Daoy (cell line): ENCODE measurements around the gene CFAP299. TPM values are rescaled to one million over a fixed set of nuclear protein-coding genes. Genes with fewer than 3 reads are reported as not detected.
A peak's percentile ranks its signal among the peaks of the same experiment; 100 is the strongest.
"Not testable (repeated sequence)": the region's sequence is repeated elsewhere in the genome, so short reads cannot be mapped to it uniquely, and the experiment has no call there.

ENCODE experiments used
- DNase-seq: peaks from one replicate; pipeline ENCODE4 v3.0.0-alpha.2; 2015; ENCODE audit warnings: low read depth
- total RNA-seq: library from RNA; depleted of rRNA; stranded (reverse); fragments of >200 nt; shearing (Covaris generic); gene quantifications from 2 replicates; pipeline ENCODE4 v1.2.3, GENCODE V29; 2014

CFAP299 gene
- total RNA-seq, 1 experiment from 2014 or later: 2.5 TPM

DNA sequence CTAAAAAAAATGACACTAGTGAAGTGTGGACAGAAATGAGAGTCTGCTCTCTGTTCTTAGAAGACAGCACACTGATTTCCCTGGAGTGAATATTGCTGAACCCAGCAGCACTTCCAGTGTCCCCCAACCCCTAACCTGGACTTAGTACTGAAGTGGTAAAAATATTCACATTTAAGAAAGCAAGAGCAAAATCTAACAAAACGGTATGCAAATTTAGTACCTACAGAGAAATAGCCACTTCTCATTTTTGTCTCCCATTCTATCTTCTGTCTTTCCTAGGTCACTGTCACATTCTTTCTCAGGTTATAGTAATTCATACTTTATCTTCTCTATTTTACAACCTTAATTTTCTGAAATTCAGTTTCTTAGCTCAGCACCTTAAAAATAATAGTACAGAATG is 274.7 kb downstream of the CFAP299 start:
- DNase-seq: no peak

- DNase-seq: peak; percentile 39
Observed at GRCh38 chr4:80610845-80611677, 275.5 kb downstream of the CFAP299 start.

GRCh38 chr4:80611678-80611979 is 276.1 kb downstream of the CFAP299 start:
- DNase-seq: no peak

GRCh38 chr4:80613470-80613869 is 277.9 kb downstream of the CFAP299 start:
- DNase-seq: no peak

- DNase-seq: no peak
Observed at GRCh38 chr4:80614319-80614718, 278.8 kb downstream of the CFAP299 start.

DNA sequence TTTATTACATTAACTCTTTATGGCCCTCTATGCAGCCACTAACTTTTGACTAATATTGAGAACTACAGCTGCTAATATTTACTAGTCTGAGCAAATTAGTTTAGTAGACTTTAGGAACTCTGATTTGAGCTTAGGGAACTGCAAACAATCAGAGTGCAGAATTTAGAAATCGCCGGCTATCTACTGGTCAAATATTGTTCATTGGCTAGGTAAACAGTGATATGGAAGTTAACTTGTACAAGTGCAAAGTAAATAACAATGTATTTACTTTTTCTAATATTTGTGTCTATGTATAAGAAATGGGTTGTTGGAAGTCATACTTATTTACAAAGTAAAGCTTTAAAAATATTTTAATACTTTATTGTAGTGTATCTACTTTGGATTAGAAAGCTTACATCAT is 279.6 kb downstream of the CFAP299 start:
- DNase-seq: no peak

DNA sequence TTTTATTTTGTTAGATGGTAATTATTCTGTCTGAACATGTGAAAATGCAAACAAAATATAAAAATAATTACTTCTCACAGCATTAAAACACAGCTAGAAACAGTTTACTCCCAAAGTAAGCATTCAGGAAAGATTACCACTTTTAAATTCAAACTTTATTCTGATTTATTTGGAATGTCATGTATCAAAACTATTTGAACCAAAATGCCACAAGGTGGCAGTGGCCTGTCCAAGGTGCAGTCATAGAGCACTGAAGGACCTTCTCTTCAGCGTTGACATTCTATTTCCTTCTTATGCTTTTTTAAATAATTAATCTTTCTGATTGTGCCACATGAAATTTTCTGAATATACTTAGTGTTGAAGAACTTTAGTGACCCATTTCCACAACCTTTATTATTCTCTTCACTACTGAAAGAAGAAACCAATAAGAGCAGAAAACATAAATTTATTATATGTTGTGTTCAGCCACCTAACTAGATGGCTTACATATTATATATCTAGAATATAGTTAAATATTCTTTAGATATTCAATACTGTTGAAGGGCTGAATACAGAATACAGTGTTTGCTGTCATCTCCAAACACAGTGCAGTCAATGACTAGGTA is 283.6 kb downstream of the CFAP299 start:
- DNase-seq: no peak

- no peak for DNase-seq
Observed at GRCh38 chr4:80631861-80632260, 296.3 kb downstream of the CFAP299 start.

- DNase-seq: no peak
Observed at GRCh38 chr4:80637190-80637589, 301.7 kb downstream of the CFAP299 start.

GRCh38 chr4:80646061-80646460 is 310.5 kb downstream of the CFAP299 start:
- no peak for DNase-seq

GRCh38 chr4:80655662-80656061 is 320.1 kb downstream of the CFAP299 start:
- DNase-seq: no peak

DNA sequence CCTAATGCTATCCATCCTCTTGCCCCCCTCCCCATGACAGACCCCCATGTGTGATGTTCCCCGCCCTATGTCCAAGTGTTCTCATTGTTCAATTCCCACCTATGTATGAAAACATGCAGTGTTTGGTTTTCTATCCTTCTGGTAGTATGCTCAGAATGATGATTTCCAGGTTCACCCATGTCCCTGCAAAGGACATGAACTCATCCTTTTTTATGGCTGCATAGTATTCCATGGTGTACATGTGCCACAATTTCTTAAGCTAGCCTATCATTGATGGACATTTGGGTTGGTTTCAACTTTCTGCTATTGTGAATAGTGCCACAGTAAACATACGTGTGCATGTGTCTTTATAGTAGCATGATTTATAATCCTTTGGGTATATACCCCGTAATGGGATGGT is 334.6 kb downstream of the CFAP299 start:
- not testable (repeated sequence) for DNase-seq

DNA sequence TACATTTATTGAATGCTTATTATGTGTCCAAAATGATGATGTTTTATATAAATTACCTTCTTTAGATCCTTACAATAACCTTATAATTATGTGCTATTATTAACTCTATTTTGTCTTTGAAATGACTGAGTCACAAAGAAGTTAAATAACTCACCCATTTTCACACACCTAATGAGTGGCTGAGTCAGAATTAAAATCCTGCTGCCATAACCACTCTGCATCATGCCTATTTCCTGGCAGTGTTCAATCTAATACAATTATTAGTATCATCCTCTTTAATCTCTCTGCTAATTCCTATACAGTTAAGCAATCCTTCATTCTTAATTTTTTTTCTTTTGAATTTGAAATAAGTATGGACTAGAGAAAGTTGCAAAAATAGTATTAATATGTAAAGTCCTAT is 342.9 kb downstream of the CFAP299 start:
- no peak for DNase-seq

DNA sequence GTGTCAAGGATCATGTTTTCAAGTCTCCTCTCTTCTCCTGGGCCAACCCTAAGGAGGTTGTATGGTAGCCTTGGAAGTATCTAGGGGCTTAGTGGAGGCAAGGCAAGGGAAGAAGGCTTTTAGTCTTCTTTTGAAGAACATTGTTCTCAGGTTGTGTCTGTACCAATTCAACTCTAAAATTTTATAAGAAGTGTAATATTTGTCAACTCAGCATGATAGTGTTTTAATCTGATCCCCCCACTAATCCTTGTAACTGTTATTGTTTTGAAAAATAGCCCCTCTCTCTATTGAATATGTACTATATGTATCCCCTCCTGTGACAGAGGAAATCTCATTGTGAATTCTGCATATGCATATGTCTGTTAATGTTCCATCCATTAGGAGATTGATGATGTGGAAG is 345.4 kb downstream of the CFAP299 start:
- no peak for DNase-seq

DNA sequence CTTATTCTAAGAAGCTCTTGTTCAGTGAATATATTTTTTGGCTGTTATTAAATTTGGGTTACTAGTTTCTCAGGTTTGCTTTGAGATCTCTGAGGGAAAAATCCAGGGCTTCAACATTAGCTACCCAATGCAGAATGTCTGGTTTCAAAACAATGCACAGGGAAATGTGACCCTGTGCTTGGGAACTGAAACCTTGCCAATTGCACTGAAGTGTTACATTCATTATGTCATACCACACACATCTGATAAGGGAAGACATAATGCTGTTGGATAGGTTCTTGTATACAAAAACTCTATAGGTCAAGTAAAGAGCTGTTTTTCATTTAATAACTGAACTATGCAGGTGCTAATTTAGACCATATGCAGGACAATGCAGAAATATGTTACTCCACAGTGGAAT is 349.7 kb downstream of the CFAP299 start:
- DNase-seq: no peak

DNA sequence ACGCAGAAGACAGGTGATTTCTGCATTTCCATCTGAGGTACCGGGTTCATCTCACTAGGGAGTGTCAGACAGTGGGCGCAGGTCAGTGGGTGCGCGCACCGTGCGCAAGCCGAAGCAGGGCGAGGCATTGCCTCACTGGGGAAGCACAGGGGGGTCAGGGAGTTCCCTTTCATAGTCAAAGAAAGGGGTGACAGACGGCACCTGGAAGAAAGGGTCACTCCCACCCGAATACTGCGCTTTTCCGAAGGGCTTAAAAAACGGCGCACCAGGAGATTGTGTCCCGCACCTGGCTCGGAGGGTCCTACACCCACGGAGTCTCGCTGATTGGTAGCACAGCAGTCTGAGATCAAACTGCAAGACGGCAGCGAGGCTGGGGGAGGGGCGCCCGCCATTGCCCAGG is 352.2 kb downstream of the CFAP299 start:
- DNase-seq: not testable (repeated sequence)

GRCh38 chr4:80694171-80694570 is 358.6 kb downstream of the CFAP299 start:
- DNase-seq: no peak

DNA sequence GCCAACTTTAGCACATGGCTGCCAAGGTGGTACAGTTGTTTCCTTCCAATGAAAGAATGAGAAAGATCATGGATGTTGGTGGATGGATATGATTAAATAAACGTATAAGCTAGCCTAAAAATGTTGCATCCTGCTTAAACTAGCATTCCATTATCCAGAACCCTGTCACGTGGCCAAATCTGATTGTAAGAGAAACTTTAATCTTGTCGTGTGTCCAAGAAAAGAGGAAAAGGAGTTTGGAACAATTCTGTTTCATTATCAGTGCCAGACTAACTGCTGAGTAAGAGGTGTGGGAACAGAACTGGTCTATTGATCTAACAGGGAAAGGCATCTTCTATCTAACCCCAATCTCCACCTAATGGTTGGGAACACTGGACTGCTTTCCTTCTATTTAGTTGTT is 369.8 kb downstream of the CFAP299 start:
- DNase-seq: no peak

- DNase-seq: no peak
Observed at GRCh38 chr4:80709082-80709869, 373.7 kb downstream of the CFAP299 start.

- no peak for DNase-seq
Observed at GRCh38 chr4:80710748-80711451, 375.4 kb downstream of the CFAP299 start.

- no peak for DNase-seq
Observed at GRCh38 chr4:80711956-80712355, 376.4 kb downstream of the CFAP299 start.

DNA sequence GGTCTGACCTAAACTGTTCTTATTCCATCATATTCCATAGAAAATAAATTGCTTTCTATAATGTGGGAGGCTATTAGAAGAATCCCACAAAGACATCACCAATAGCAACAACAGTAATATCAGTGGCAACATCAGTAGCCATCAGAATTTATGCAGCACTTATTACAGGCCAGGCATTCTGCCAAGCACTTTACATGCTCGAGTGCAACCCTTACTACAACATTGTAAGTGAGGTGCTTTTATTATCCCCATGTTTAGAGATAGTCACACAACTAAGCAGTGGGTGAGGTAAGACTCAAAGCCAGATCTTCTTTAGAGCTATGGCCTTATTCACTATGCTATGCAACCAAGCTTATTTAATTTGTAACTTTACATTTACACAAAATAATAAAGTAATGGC is 377.9 kb downstream of the CFAP299 start:
- DNase-seq: no peak
